Mesothelial cell of epicardium (in vitro differentiated cells): ENCODE data around the gene SELENOI. TPM values are rescaled to one million over a fixed set of nuclear protein-coding genes. Genes with fewer than 3 reads are reported as not detected.

Experiments used
- DNase-seq, 2 experiments: peaks; one replicate each; pipeline ENCODE4 v3.0.0; 2021; ENCODE audit warnings: low spot score in 2 of 2; ENCODE audit not compliant: unreplicated experiment in 2 of 2
- H3K27ac Mint-ChIP-seq: 2 replicates; pipeline ENCODE4 v1.8.0; 2021; ENCODE audit warnings: mixed read lengths
- H3K27me3 Mint-ChIP-seq: 2 replicates; pipeline ENCODE4 v1.8.0; 2021; ENCODE audit warnings: low read depth, mixed read lengths
- H3K36me3 Mint-ChIP-seq: 2 replicates; pipeline ENCODE4 v1.8.0; 2021; ENCODE audit warnings: mixed read lengths
- H3K4me1 Mint-ChIP-seq: 2 replicates; pipeline ENCODE4 v1.8.0; 2021; ENCODE audit warnings: mixed read lengths
- H3K4me3 Mint-ChIP-seq: 2 replicates; pipeline ENCODE4 v1.8.0; 2021; ENCODE audit warnings: mild to moderate bottlenecking, moderate library complexity, mixed read lengths
- H3K9me3 Mint-ChIP-seq: 2 replicates; pipeline ENCODE4 v1.8.0; 2021; ENCODE audit warnings: mixed read lengths
- total RNA-seq: library from RNA; stranded (reverse); gene quantifications from 3 replicates; pipeline ENCODE4 v1.2.1, GENCODE V29; 2021
- TF ChIP-seq, protein P1 (sequence below): fragments of 200-600 bp; sonication (generic); IDR thresholded peaks from one replicate; pipeline ENCODE4 v1.5.0; 2021; ENCODE audit warnings: antibody characterized with exemption; ENCODE audit not compliant: unreplicated experiment

SELENOI gene
- total RNA-seq, 1 donor from 2014 or later, result 32.0 TPM

GRCh38 chr2:26430826-26431225, 84.9 kb downstream of the SELENOI start:
- no peaks in the 10 kb centered on the region for H3K36me3 Mint-ChIP-seq
- TF ChIP-seq, protein P1, sequence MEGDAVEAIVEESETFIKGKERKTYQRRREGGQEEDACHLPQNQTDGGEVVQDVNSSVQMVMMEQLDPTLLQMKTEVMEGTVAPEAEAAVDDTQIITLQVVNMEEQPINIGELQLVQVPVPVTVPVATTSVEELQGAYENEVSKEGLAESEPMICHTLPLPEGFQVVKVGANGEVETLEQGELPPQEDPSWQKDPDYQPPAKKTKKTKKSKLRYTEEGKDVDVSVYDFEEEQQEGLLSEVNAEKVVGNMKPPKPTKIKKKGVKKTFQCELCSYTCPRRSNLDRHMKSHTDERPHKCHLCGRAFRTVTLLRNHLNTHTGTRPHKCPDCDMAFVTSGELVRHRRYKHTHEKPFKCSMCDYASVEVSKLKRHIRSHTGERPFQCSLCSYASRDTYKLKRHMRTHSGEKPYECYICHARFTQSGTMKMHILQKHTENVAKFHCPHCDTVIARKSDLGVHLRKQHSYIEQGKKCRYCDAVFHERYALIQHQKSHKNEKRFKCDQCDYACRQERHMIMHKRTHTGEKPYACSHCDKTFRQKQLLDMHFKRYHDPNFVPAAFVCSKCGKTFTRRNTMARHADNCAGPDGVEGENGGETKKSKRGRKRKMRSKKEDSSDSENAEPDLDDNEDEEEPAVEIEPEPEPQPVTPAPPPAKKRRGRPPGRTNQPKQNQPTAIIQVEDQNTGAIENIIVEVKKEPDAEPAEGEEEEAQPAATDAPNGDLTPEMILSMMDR, result no peak
- H3K27ac Mint-ChIP-seq, result no peak overlapping the region
- H3K9me3 Mint-ChIP-seq, result no peaks in the 10 kb centered on the region
- no peaks in the 10 kb centered on the region for H3K27me3 Mint-ChIP-seq
- H3K4me3 Mint-ChIP-seq, result no peak overlapping the region
- H3K4me1 Mint-ChIP-seq, result peaks cover 23% of the 10 kb centered on the region
- no peak for DNase-seq

DNA sequence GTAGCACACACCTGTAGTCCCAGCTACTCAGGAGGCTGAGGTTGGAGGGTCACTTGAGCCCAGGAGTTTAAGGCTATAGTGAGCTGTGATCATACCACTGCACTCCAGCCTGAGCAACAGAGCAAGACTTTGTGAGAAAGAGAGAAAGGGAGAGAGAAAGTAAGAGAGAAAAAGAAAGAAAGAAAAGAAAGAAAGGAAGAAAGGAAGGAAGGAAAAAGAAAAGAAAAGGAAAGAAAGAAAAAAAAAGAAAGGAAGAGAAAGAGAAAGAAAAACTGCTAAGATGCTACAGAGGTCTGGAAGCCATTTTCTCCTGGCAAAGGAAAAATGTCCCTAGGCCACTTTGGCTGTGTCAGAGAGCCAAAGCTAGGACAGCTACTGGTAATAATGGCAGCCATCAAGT, 86.4 kb downstream of the SELENOI start:
- no peak overlapping the region for H3K4me3 Mint-ChIP-seq

DNA sequence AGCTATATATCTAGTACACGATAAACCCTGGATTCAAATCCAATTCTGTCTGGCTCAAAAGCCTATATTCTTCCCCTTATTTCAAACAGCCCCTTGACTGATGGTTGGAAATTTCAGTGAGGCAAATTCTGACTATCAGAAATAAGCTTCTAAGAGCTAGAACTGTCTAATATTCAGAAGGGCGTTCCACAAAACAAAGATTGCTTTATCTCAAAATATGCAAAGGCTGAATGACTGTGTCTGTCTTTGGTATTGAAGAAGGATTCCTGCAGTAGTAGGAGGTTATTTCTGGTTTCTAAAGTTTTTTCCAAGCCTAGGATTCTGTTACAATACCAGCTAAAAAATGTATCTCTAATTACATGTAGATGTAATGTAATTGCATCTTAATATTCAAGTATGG, 86.9 kb downstream of the SELENOI start:
- DNase-seq, result no peak
- Mint-ChIP-seq H3K27ac (no peak overlapping the region), H3K4me1 (peaks cover 23% of the 10 kb centered on the region), H3K4me3 (no peak overlapping the region), H3K9me3 (no peaks in the 10 kb centered on the region), H3K27me3 (no peaks in the 10 kb centered on the region), H3K36me3 (no peaks in the 10 kb centered on the region)
- TF ChIP-seq, protein P1, result no peak

More for the DNA sequence above, 86.4 kb downstream of the SELENOI start:
- Mint-ChIP-seq H3K36me3 (no peaks in the 10 kb centered on the region), H3K4me1 (peaks cover 23% of the 10 kb centered on the region), H3K9me3 (no peaks in the 10 kb centered on the region), H3K27me3 (no peaks in the 10 kb centered on the region), H3K27ac (no peak overlapping the region)
- TF ChIP-seq, protein P1, result no peak
- no peak for DNase-seq

DNA sequence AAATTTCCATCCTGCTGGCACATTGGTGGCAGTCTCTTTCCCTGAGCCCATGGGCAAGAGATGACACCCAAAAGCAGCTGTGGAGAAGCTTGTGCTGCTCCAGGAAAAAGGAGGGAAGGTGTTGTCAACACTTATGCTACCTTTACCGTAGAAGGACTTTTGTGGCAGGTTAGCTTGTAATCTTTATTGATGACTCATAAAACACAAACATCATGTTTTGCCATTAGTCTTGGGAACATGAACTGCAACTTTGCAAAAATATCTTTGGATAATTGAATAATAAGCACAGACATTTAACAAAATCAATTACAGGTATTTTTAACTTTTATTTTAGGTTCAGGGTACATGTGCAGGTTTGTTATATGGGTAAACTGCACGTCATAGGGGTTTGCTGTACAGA, 89.2 kb downstream of the SELENOI start:
- Mint-ChIP-seq H3K27ac (no peak overlapping the region), H3K36me3 (no peaks in the 10 kb centered on the region), H3K9me3 (no peaks in the 10 kb centered on the region), H3K4me3 (no peak overlapping the region), H3K4me1 (peaks cover 22% of the 10 kb centered on the region), H3K27me3 (no peaks in the 10 kb centered on the region)
- TF ChIP-seq, protein P1, result no peak
- no peak for DNase-seq

DNA sequence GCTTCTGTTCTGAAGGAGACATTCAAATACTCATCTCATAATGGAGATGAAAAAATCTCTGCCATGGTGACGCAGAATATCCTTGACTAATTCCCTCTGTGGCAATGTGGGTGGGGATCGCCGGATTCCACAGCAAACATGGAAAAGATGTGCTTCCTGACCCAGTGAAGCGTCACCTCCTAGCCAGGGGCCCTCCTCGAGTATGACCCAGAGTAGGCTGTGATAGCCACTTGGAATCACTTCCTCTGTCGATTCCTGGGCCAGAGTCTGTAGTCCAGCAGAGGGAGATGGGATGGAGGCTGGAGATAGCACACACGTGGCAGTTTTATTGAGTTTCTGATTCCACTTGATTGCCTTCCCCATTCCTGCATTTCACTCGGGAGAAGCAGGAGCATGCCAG, 92.6 kb downstream of the SELENOI start:
- Mint-ChIP-seq H3K4me1 (peaks cover 9% of the 10 kb centered on the region), H3K9me3 (no peaks in the 10 kb centered on the region), H3K27me3 (no peaks in the 10 kb centered on the region), H3K4me3 (no peak overlapping the region), H3K36me3 (no peaks in the 10 kb centered on the region), H3K27ac (no peak overlapping the region)
- no peak for DNase-seq
- TF ChIP-seq, protein P1, result no peak

- Mint-ChIP-seq H3K36me3 (no peaks in the 10 kb centered on the region), H3K4me3 (no peak overlapping the region), H3K4me1 (peaks cover 5% of the 10 kb centered on the region), H3K27me3 (no peaks in the 10 kb centered on the region), H3K27ac (no peak overlapping the region), H3K9me3 (no peaks in the 10 kb centered on the region)
- TF ChIP-seq, protein P1, result no peak
- no peak for DNase-seq
Measured at GRCh38 chr2:26438926-26439325, 93.0 kb downstream of the SELENOI start.
